ENCODE measurements around the gene LARGE1.
"Not testable (repeated sequence)": the region's sequence is repeated elsewhere in the genome, so short reads cannot be mapped to it uniquely, and the experiment has no call there.

The LARGE1 gene

GRCh38 chr22:33401291-33401690 lies 519.0 kb downstream of the LARGE1 start:
- DNase-seq = no peak

- DNase-seq = no peak
Measured at GRCh38 chr22:33400891-33401290, 519.4 kb downstream of the LARGE1 start.

GRCh38 chr22:33400061-33400840 lies 520.0 kb downstream of the LARGE1 start:
- no peak for DNase-seq

GRCh38 chr22:33397381-33397907 lies 522.8 kb downstream of the LARGE1 start:
- no peak for DNase-seq

- no peak for DNase-seq
Measured at GRCh38 chr22:33393432-33393831, 526.8 kb downstream of the LARGE1 start.

- DNase-seq = no peak
Measured at GRCh38 chr22:33391298-33391697, 529.0 kb downstream of the LARGE1 start.

- no peak for DNase-seq
Measured at GRCh38 chr22:33389936-33390335, 530.3 kb downstream of the LARGE1 start.

- no peak for DNase-seq
Measured at GRCh38 chr22:33386270-33386669, 534.0 kb downstream of the LARGE1 start.

GRCh38 chr22:33385611-33386010 lies 534.7 kb downstream of the LARGE1 start:
- no peak for DNase-seq

- no peak for DNase-seq
Measured at GRCh38 chr22:33382436-33382835, 537.8 kb downstream of the LARGE1 start.

- DNase-seq = no peak
Measured at GRCh38 chr22:33381531-33382406, 538.5 kb downstream of the LARGE1 start.

GRCh38 chr22:33380789-33381530 lies 539.3 kb downstream of the LARGE1 start:
- DNase-seq = no peak

GRCh38 chr22:33379836-33380235 lies 540.4 kb downstream of the LARGE1 start:
- DNase-seq = no peak

GRCh38 chr22:33372875-33373274 lies 547.4 kb downstream of the LARGE1 start:
- DNase-seq = no peak

GRCh38 chr22:33363256-33363655 lies 557.0 kb downstream of the LARGE1 start:
- DNase-seq = not testable (repeated sequence)

GRCh38 chr22:33362702-33363101 lies 557.6 kb downstream of the LARGE1 start:
- no peak for DNase-seq

- DNase-seq = no peak
Measured at GRCh38 chr22:33361581-33361980, 558.7 kb downstream of the LARGE1 start.

- no peak for DNase-seq
Measured at GRCh38 chr22:33357981-33358399, 562.3 kb downstream of the LARGE1 start.

- DNase-seq = no peak
Measured at GRCh38 chr22:33354928-33355327, 565.3 kb downstream of the LARGE1 start.

- no peak for DNase-seq
Measured at GRCh38 chr22:33353502-33353901, 566.8 kb downstream of the LARGE1 start.

- DNase-seq = no peak
Measured at GRCh38 chr22:33352768-33353167, 567.5 kb downstream of the LARGE1 start.

GRCh38 chr22:33350961-33351360 lies 569.3 kb downstream of the LARGE1 start:
- DNase-seq = no peak

- DNase-seq = no peak
Measured at GRCh38 chr22:33350491-33350890, 569.8 kb downstream of the LARGE1 start.

Measured in NCI-H526 (cell line).